NCI-H2107 (cell line): Measurements from ENCODE around the gene GTSE1.

Source experiments
- DNase-seq: peaks from one replicate; lab custom pipeline; 2025; lab: John Stamatoyannopoulos, UW

GTSE1 gene

GRCh38 chr22:46351767-46352166, 55.1 kb downstream of the GTSE1 start:
- DNase-seq, result no peak

GRCh38 chr22:46352276-46352675, 55.6 kb downstream of the GTSE1 start:
- DNase-seq, result no peak

GRCh38 chr22:46352691-46353386, 56.2 kb downstream of the GTSE1 start:
- peak; percentile 39 for DNase-seq

- DNase-seq, result no peak
These were observed 56.9 kb downstream of the GTSE1 start for GRCh38 chr22:46353483-46354105.

- no peak for DNase-seq
These were observed 57.7 kb downstream of the GTSE1 start for GRCh38 chr22:46354176-46354992.

- no peak for DNase-seq
These were observed 58.3 kb downstream of the GTSE1 start for GRCh38 chr22:46354993-46355305.

GRCh38 chr22:46355369-46355995, 58.8 kb downstream of the GTSE1 start:
- no peak for DNase-seq

- DNase-seq, result no peak
These were observed 59.4 kb downstream of the GTSE1 start for GRCh38 chr22:46355996-46356471.

- no peak for DNase-seq
These were observed 60.1 kb downstream of the GTSE1 start for GRCh38 chr22:46356496-46357480.

GRCh38 chr22:46357711-46358520, 61.2 kb downstream of the GTSE1 start:
- no peak for DNase-seq

GRCh38 chr22:46358766-46359165, 62.1 kb downstream of the GTSE1 start:
- DNase-seq, result no peak

GRCh38 chr22:46359362-46359761, 62.7 kb downstream of the GTSE1 start:
- no peak for DNase-seq

- DNase-seq, result no peak
These were observed 63.4 kb downstream of the GTSE1 start for GRCh38 chr22:46360097-46360496.

- DNase-seq, result no peak
These were observed 64.2 kb downstream of the GTSE1 start for GRCh38 chr22:46360891-46361290.

GRCh38 chr22:46361826-46362202, 65.1 kb downstream of the GTSE1 start:
- no peak for DNase-seq

GRCh38 chr22:46362203-46362933, 65.7 kb downstream of the GTSE1 start:
- DNase-seq, result no peak

GRCh38 chr22:46362934-46363515, 66.4 kb downstream of the GTSE1 start:
- no peak for DNase-seq

GRCh38 chr22:46363611-46364321, 67.1 kb downstream of the GTSE1 start:
- DNase-seq, result no peak
